ENCODE data around the gene CPHXL2.
A peak's percentile ranks its signal among the peaks of the same experiment; 100 is the strongest.

Gene CPHXL2

GRCh38 chr16:75644240-75645012 is 32.4 kb downstream of the CPHXL2 start:
- DNase-seq (ENCODE audit: low read depth, low spot score) = no peak

GRCh38 chr16:75640598-75640997 is 36.2 kb downstream of the CPHXL2 start:
- DNase-seq (ENCODE audit: low read depth, low spot score) = no peak

GRCh38 chr16:75635036-75635435 is 41.8 kb downstream of the CPHXL2 start:
- DNase-seq (ENCODE audit: low read depth, low spot score) = no peak

GRCh38 chr16:75632857-75633256 is 44.0 kb downstream of the CPHXL2 start:
- no peak for DNase-seq (ENCODE audit: low read depth, low spot score)

- DNase-seq (ENCODE audit: low read depth, low spot score) = no peak
Measured at GRCh38 chr16:75630052-75630451, 46.8 kb downstream of the CPHXL2 start.

- no peak for DNase-seq (ENCODE audit: low read depth, low spot score)
Measured at GRCh38 chr16:75629132-75629531, 47.7 kb downstream of the CPHXL2 start.

- DNase-seq (ENCODE audit: low read depth, low spot score) = no peak
Measured at GRCh38 chr16:75628351-75628750, 48.5 kb downstream of the CPHXL2 start.

GRCh38 chr16:75627851-75628250 is 49.0 kb downstream of the CPHXL2 start:
- DNase-seq (ENCODE audit: low read depth, low spot score) = no peak

GRCh38 chr16:75626806-75627205 is 50.0 kb downstream of the CPHXL2 start:
- DNase-seq (ENCODE audit: low read depth, low spot score) = no peak

- no peak for DNase-seq (ENCODE audit: low read depth, low spot score)
Measured at GRCh38 chr16:75624921-75625334, 51.9 kb downstream of the CPHXL2 start.

- peak; percentile 94 for DNase-seq (ENCODE audit: low read depth, low spot score)
Measured at GRCh38 chr16:75622761-75623605, 53.8 kb downstream of the CPHXL2 start, which contains the start of gene ADAT1. ADAT1 (minus strand) TSS chr16:75623281; CDS start chr16:75620799, 2,482 bp downstream.

GRCh38 chr16:75621170-75621477 is 55.7 kb downstream of the CPHXL2 start:
- no peak for DNase-seq (ENCODE audit: low read depth, low spot score)

- no peak for DNase-seq (ENCODE audit: low read depth, low spot score)
Measured at GRCh38 chr16:75620326-75621169, 56.3 kb downstream of the CPHXL2 start.

GRCh38 chr16:75618780-75619179 is 58.0 kb downstream of the CPHXL2 start:
- no peak for DNase-seq (ENCODE audit: low read depth, low spot score)

- DNase-seq (ENCODE audit: low read depth, low spot score) = no peak
Measured at GRCh38 chr16:75617121-75617520, 59.7 kb downstream of the CPHXL2 start.

- no peak for DNase-seq (ENCODE audit: low read depth, low spot score)
Measured at GRCh38 chr16:75616521-75617010, 60.2 kb downstream of the CPHXL2 start.

GRCh38 chr16:75615619-75616018 is 61.2 kb downstream of the CPHXL2 start:
- DNase-seq (ENCODE audit: low read depth, low spot score) = no peak

GRCh38 chr16:75614066-75614897 is 62.5 kb downstream of the CPHXL2 start:
- no peak for DNase-seq (ENCODE audit: low read depth, low spot score)
